OCI-M2 (cell line): ENCODE measurements around the gene TBRG1.
A peak's percentile ranks its signal among the peaks of the same experiment; 100 is the strongest.

Experiments used
- DNase-seq: peaks from one replicate; lab custom pipeline; 2025; ENCODE audit not compliant: unreplicated experiment; lab: John Stamatoyannopoulos, UW

TBRG1 gene

GRCh38 chr11:124612567-124613246 is 10.0 kb upstream of the TBRG1 start:
- no peak for DNase-seq

DNA sequence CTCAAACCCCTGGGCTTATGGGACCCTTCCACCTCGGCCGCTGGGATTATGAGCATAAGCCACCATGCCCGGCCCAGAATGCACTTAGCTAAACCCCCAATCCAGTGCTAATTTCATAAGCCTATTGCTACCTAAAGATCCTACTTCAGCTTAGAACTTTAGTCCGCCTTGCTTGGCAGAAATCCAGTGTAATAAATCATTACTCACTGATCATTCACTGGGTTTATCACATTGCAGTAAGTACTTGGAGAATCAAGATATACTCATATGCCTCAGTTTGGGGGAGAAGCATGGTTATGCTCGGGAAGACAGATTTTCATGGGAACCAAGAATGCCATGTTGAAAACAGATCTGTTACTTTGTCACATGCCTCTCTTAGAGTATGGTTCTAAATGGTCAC is 3.8 kb upstream of the TBRG1 start:
- DNase-seq: no peak

DNA sequence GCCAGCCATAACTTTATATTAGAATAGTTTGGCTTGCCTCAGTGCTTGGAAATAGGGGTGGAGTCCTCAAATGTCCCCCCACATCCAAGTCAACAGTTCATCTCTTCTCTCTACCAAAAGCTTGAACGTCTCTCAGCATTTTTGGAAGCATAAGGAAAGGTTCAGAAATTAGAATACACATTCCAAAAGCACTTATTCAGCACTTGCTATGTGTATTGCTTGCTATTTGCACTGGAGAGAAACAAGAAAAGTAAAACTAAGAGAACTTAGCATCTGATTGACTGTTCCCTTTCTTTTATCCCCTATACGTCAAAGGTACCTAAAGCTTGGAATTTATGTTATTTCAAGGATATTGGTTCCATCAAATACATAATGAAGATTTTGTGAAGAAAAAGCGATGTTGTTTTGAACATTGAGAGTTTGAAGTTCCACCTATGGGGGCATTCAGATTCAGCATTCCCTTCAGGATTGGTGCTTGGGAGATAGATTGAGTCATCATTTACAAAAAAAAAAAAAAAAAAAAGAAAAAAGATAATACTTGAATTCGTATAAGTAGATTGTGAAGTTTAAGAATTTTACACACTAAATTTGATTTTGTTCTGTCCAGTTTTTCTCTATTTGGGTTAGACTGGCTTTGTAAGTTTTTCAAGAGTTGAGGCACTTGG is 1.3 kb downstream of the TBRG1 start:
- no peak for DNase-seq

- DNase-seq: no peak
These were observed 3.0 kb downstream of the TBRG1 start for GRCh38 chr11:124625504-124626168.

DNA sequence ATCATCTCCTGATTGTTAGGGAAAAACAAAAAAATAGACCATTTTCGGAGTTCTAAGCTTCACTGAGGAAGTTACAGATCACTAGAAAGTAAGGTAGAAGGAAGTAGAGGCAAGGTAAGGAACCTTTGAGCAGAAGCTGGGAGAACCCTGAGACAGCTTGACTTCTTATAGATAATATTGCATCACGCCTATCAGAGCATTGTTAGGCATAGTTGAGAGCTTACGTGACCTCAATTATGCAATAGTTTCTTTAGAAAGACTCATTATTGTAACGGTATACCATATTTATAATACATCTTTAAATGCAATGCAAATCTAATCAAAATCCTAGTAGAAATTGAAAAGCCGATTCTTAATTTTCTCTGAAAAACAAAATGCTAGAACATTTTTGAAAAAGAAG is 4.9 kb downstream of the TBRG1 start:
- DNase-seq: no peak

- no peak for DNase-seq
These were observed 7.3 kb downstream of the TBRG1 start for GRCh38 chr11:124629961-124630360.

GRCh38 chr11:124633355-124633754 is 10.7 kb downstream of the TBRG1 start:
- no peak for DNase-seq

DNA sequence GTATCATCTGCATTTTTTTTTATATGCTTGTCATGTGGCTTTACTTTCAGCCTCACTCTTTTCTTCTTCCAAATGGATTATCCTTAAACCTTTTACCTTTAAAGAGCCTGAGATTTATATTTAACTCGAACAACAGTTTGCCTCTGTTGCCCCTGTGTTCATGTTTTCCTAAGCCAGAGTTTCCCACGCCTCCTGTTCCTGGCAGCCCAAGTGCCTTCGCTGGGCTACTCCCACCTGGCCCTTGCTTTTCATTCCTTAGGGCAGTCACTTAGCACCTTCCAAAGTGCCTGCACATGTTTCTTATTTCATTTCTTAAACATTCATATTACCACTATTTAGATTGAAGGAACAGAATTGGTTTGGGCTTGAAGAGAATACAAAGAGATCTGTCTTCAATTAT is 13.3 kb downstream of the TBRG1 start:
- no peak for DNase-seq

DNA sequence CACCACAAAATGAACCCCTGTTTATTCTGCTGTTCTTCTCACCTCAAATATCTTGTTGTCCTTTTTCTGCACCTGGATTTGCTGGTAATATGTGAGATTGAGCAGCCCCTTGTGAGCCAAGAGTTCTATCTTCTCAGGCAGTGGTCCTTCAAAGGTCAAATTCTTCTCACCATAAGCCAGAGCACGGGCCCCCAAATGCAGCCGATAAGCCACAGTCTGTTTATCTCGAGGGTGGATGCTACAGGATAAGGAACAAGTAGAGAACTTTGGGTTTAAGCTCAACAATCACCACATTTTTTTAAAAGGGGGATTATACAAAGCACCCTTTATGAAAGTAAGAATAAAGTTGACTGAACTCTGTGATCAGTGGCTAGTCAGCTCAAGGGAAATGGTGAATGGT is 15.8 kb downstream of the TBRG1 start:
- no peak for DNase-seq

GRCh38 chr11:124639186-124639585 is 16.5 kb downstream of the TBRG1 start:
- no peak for DNase-seq

DNA sequence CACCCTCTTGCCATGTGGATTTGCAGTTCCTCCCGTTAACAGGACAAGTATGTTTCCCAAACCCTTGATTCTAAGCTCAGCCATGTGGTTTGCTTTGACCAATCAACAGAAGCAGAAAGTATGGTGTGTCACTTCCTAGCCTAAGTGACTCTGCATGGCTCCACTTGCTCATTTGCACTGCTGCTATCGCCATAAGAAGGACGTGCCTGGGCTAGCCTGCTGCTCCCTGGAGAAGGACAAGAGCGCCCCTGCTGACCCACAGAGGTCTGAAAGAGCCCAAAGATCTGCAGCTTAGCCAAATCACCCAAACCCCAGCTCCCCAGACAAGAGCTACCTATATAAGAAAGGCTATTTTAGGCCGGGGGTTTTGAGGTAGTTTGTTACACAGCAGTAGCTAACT is 18.0 kb downstream of the TBRG1 start:
- DNase-seq: no peak

DNA sequence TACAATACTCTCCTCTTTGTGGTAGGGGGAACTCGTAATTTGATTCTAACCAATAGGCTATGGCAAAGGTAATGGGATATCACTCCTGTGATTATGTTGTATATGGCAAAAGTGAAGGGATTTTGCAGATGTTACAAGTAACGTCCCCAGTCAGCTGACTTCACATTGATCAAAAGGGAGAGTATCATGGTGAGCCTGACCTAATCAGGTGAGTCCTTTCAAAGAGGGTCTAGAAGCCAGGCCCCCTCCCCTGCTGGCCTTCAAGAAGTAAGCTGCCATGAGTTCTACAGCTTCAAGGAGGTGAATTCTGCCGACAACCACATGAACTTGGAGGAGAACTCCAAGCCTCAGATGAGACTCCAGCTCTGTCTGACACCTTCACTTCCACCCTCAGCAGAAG is 20.0 kb downstream of the TBRG1 start:
- DNase-seq: no peak

DNA sequence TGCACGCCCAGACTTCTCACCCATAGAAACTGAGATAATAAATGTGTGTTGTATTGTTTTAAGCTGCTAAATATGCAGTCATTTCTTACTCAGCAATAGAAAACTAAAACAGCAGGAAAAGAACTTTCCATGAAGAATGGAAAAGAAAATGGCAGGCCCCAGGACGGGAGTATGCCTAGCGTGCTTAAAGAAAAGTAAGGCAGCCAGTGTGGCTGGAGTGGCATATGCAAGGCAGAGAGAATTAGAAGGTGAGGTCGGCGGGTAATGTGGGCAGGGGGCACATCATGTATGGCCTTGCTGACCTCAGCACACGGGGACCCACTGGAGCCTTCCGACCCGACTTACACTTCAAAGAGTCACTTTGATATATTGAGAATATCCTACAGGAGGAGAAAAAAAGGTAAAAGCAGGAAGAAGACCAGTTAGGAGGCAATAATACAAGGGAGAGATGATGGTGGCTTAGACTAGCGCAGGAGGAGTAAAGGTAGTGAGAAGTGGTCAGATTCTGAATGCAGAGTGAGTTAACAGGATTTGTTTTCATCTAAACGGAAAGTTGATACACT is 20.5 kb downstream of the TBRG1 start:
- no peak for DNase-seq

- peak; percentile 31 for DNase-seq
These were observed 21.2 kb downstream of the TBRG1 start for GRCh38 chr11:124643605-124644425.

DNA sequence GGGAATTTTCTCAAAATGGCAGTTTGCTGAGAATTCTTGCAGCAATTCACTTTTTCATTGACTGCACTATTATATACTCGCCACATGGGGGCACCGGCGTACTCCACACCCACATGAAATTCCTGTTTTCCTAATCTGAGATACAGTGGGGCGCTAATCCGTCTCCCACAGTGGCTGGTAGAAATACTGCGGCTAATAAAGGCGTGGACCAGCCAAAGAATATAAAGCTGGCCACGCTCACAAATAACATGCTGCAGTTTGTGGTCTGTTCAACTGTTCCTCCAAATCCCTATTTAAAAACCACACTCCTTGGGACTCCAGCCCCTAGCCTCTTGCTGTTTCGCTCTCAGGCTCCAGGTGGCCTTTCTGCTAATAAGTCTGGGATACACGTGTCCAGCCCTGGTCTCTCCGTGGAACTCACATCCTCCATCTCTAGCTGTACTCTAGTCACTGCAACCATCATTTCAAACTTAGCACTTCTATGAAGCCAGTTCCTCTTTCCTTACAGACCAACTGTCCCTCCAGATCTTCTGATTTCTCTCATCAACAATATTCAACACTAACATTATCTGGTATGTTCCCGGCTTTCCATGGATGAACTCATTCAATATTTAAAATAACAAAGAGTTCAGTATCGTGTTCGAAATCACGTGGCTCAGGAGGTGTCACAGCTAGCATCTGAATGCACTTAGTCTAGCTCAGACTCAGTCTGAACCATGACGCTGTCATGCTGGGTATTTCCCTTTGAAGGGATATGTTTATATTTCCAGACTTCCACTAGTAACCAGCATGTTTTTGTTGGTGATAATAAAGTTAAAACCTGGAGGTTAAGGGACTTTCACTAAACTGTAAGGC is 22.0 kb downstream of the TBRG1 start:
- DNase-seq: no peak

DNA sequence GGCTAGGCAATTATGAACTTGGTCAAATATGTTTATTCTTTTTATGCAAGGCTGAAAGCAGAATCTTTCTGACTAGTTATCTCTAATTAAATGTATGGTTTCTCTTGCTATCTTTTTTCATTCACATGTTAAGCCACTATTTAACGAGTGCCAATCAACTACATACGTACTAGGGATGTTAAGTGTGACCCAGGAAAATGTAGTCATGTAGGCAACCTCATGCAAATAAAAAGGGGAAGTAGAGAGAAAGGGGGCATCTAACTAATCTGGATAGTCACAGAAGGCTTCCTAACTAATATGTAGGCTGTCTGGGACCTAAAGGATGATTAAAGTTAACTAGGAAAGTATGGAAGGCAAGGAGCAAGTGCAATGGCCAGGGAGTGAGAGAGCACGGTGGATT is 23.5 kb downstream of the TBRG1 start:
- no peak for DNase-seq

DNA sequence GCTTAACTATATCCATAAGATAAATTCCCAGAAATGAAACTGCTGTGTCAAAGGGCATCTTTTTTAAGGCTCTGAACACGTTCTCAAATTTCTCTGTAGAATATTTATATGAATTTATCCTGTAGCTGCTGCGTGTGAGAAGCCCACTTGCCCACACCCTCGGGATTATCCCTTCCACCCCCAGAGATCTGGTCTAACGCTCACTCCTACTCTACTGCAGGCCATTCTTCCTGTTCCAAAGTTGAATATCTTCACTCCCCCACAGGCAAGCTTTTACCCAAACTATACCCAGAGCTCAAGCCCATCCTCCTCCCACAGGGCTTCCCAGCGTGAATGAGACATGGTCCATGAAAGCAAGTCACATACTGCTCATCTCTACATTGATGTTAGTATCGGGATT is 25.9 kb downstream of the TBRG1 start:
- DNase-seq: no peak

DNA sequence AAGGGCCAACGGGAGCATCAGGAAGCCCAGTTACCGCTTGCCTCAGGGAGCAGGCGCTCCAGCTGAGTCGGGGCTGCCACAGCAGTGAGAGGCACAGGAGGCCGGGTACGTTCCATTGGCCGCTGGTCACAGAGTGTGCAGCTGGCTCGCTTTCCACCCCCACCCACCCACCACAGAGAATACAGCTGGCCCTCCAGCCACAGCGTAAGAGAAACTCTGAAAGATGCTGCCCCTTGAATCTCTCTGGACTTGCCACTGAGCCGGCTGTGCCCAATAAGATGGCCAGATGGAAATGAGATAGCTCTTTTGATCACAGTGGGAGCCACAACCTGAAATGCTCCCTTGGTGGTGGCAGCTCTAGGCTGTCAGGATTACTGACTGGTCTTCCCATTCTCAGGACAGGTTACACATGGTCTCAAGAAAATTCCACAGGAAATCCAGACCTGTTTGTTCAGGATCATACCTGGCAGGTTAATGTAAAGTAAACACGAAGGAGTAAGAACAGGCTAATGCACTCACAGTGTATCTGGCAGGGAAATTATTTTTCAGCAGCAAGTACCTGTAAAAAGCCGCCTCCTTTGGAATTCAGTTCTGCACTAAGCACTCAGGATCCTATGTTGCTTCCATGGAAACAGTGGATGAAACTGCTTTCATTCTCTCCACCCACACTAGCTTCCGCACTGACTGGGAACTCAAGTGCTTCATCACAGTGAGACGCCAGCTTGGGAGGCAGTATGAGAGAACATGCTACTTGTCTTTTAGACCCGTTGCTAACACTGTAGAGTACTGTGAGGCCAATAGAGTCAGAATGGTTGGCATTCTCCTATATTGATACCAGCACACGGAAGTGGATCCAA is 34.3 kb downstream of the TBRG1 start:
- DNase-seq: no peak

DNA sequence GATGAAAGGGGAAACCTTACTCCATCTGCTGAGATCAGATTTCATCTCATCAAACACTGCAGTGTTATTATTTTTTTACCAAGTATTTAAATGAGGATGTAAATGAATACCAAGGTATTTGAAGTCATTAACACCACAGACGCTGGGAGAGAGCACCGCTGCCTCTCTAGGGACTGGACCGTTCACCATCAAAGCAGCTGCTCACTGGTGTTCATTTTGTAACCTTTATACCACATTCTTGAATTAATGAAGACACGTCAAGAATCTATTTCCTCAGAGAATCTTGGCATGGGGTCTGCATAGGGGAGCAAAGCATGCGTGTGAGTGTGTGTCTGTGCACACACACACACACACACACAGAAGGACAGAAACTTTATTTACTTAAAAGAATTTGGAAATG is 35.2 kb downstream of the TBRG1 start:
- DNase-seq: no peak
